Body of pancreas (tissue), 4 donors: ENCODE results near the gene TRIOBP. TPM values are rescaled to one million over a fixed set of nuclear protein-coding genes. Genes with fewer than 3 reads are reported as not detected.
A peak's percentile ranks its signal among the peaks of the same experiment; 100 is the strongest.

Experiments
- ATAC-seq: fragments of 150-250 bp; one replicate; pipeline ENCODE4 v1.9.1; 2016
- DNase-seq, 4 donors: peaks; one replicate each; pipeline ENCODE4 v3.0.0-alpha.2; 2019
- H3K27ac ChIP-seq, 4 donors: fragments of 200-600 bp; sonication (generic); 1 replicate in 3 of 4; 2 replicates in 1 of 4; pipeline versions ENCODE4 v1.5.1 to v1.6.1; 2016 to 2019; ENCODE audit warnings: mild to moderate bottlenecking in 1 of 4, mixed read lengths in 1 of 4, moderate library complexity in 1 of 4
- H3K27me3 ChIP-seq, 2 donors: fragments of 200-600 bp; sonication (generic); one replicate each; pipeline ENCODE4 v1.6.0; 2016; ENCODE audit warnings: mild to moderate bottlenecking in 1 of 2
- H3K36me3 ChIP-seq, 2 donors: fragments of 200-600 bp; sonication (generic); replicated peaks in 1 of 2; 2 replicates each; pipeline ENCODE4 v1.5.1; 2016; ENCODE audit warnings: low read depth in 2 of 2; ENCODE audit not compliant: insufficient read depth in 1 of 2
- H3K4me1 ChIP-seq: fragments of 200-600 bp; sonication (generic); one replicate; pipeline ENCODE4 v1.6.0; 2016
- H3K4me3 ChIP-seq, 2 donors: fragments of 200-600 bp; sonication (generic); 1 replicate in 1 of 2; 2 replicates in 1 of 2; pipeline ENCODE4 v1.5.1; 2016 to 2019
- H3K9me3 ChIP-seq, 3 donors: fragments of 200-600 bp; sonication (generic); 1 replicate in 2 of 3; 2 replicates in 1 of 3; pipeline ENCODE4 v1.5.1; 2016
- CTCF ChIP-seq, 7 experiments: fragments of 450-650 bp in 4 of 7; fragments of 200-600 bp in 3 of 7; sonication (generic) in 3 of 7; IDR thresholded peaks; one replicate each; pipeline ENCODE4 v1.5.1; 2016 to 2019; ENCODE audit warnings: antibody characterized with exemption in 7 of 7
- POLR2A ChIP-seq, 3 donors: fragments of 450-650 bp; IDR thresholded peaks; one replicate each; pipeline ENCODE4 v1.6.1; 2016; ENCODE audit warnings: antibody characterized with exemption in 3 of 3, mild to moderate bottlenecking in 2 of 3
- WGBS, 2 donors: methylation state at CpG; one replicate each; pipeline ENCODE4 v1.1.5; 2017; 5-methylcytosine and 5-hydroxymethylcytosine counted together
- intact Hi-C: fragments of 100-400 bp; cut with DNase I; formaldehyde crosslinking; loops from one replicate; pipeline ENCODE4 v1.15.1; 2023
- total RNA-seq, 2 donors: library from RNA; depleted of rRNA; stranded (reverse); fragments of >200 nt; gene quantifications; one replicate each; pipeline ENCODE4 v1.1.0, GENCODE V29; 2016

The TRIOBP gene
- total RNA-seq, 2 donors from 2014 or later, result 65.6 to 76.5 TPM

DNA sequence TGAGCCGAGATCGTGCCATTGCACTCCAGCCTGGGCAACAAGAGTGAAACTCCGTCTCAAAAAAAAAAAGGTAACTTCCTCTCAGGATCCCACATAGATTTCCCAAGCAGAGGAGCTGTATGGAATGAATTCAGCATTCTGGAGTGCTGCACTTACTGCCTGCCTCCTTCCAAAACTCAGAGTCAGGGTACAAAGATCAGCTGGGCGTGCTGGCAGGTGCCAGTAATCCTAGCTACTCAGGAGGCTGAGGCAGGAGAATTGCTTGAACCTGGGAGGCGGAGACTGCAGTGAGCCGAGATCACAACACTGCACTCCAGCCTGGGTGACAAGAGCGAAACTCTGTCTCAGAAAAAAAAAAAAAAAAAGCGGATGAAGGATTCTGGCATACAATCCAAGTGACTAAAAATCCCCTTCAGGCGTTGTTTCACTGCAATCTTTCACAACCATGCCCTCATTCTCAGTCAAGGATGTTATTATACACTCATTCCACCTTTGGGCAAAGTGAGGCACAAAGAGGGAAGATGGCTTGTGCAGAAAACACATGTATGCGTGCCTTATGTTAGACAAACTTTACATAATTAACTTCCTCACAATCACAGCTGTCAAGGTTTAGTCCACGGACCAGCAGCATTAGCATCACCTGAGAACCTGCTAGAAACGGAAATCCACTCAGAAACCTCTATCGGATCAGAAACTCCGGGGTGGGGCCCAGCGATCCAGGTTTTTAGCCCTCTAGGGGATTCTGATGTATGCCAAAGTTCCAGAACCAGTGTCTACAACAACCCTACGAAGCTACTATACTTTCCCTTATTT is 11.8 kb upstream of the TRIOBP start:
- no peak overlapping the region for H3K4me3 ChIP-seq
- DNase-seq (no peak), ATAC-seq (no peak)
- intact Hi-C loops, result loop anchor here (5.0 kb wide), 1 partner anchor 38 kb away; no protein-coding TSS in a partner anchor
- no peaks in the 10 kb centered on the region for H3K9me3 ChIP-seq
- H3K36me3 ChIP-seq, result peaks cover 0 to 3% of the 10 kb centered on the region in 2 donors
- TF ChIP-seq CTCF (IDR thresholded peaks at IDR 0.05), result no peak
- no peak for TF ChIP-seq POLR2A (IDR thresholded peaks at IDR 0.05)
- no peaks in the 10 kb centered on the region for H3K27me3 ChIP-seq
- 60 to 72% methylated on average over 16 of the region's 16 CpGs for WGBS, 2 donors
- H3K27ac ChIP-seq, result no peak overlapping the region
- peaks cover 20% of the 10 kb centered on the region for H3K4me1 ChIP-seq

DNA sequence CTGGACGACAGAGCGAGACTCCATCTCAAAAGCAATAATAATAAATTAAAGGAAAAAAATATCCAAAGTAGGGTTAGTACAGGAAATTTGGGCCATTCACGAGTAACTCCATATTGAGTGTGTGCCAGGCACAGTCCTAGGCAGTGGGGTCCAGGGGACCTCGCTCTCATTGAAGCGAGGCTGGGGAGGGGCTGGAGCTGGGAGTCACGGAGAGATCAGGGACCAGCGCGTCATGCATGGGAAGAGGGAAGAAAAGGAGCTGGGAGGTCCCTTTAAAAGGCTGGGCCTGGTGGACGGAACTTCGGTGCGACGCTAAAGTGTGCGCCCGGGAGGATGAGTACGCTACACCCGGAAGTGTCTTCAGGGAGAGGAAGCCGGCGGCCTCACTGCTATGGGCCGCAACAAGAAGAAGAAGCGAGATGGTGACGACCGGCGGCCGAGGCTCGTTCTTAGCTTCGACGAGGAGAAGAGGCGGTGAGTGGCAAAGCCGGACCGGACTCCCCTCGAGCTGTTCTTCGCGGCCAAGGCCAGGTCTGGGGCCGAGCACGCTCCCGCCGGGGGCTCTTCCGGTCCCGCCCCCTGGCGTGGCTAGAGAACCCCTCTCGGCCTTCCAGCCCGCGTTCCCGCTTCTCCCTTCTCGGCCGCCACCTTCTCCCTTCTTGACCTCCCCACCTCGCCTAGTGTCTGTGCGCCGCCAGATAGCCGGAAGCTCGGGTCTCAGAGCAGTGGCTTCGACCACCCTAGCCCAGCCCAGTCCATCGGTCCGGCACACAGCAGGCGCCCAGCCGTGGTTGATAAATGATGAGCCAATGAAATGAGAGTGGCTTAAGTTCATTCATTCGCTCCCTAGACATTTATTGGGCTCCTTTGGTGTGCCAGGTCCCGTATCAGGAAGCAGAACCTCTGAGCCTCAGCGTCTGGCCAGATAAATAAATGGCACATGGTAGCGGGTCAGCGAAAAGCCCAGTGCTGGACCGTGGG is 10.6 kb upstream of the TRIOBP start, which contains the start of gene NOL12:
Gene NOL12, plus strand, starts transcription at position 342 of the 981 bp plus-strand sequence. Its CDS starts 50 bp downstream, at position 392.
- Histone ChIP-seq H3K9me3 (no peaks in the 10 kb centered on the region), H3K27ac (peak within 1 kb of the TSS; percentile 63 to 89 (median 70)), H3K27me3 (no peaks in the 10 kb centered on the region), H3K36me3 (peaks cover 3 to 12% of the 10 kb centered on the region in 2 donors), H3K4me3 (peak within 1 kb of the TSS; percentile 29 to 100), H3K4me1 (peaks cover 17% of the 10 kb centered on the region)
- peak; percentile 87 for ATAC-seq
- peak; percentile 84 to 89 (median 87) for DNase-seq
- intact Hi-C loops, result no loop called here
- 2 to 3% methylated on average over 36 to 60 of the region's 62 CpGs for WGBS, 2 donors
- TF ChIP-seq CTCF (IDR thresholded peaks at IDR 0.05) (peak in 3 of 7 experiments; percentile 5 to 11 (median 5)), POLR2A (IDR thresholded peaks at IDR 0.05) (peak in 2 of 3 donors; percentile 62 to 73)

- Histone ChIP-seq H3K9me3 (no peaks in the 10 kb centered on the region), H3K27ac (no peak overlapping the region), H3K27me3 (no peaks in the 10 kb centered on the region), H3K36me3 (peaks cover 5 to 19% of the 10 kb centered on the region in 2 donors), H3K4me1 (peaks cover 11% of the 10 kb centered on the region), H3K4me3 (no peak overlapping the region)
- ATAC-seq, result no peak
- TF ChIP-seq POLR2A (IDR thresholded peaks at IDR 0.05) (no peak), CTCF (IDR thresholded peaks at IDR 0.05) (no peak)
- no peak for DNase-seq
- 91 to 93% methylated on average over 3 to 7 of the region's 7 CpGs for WGBS, 2 donors
- intact Hi-C loops, result loop anchor here (10.0 kb wide), 1 partner anchor 156 kb away; no protein-coding TSS in a partner anchor
Observed at GRCh38 chr22:37690407-37690806, 6.4 kb upstream of the TRIOBP start.

DNA sequence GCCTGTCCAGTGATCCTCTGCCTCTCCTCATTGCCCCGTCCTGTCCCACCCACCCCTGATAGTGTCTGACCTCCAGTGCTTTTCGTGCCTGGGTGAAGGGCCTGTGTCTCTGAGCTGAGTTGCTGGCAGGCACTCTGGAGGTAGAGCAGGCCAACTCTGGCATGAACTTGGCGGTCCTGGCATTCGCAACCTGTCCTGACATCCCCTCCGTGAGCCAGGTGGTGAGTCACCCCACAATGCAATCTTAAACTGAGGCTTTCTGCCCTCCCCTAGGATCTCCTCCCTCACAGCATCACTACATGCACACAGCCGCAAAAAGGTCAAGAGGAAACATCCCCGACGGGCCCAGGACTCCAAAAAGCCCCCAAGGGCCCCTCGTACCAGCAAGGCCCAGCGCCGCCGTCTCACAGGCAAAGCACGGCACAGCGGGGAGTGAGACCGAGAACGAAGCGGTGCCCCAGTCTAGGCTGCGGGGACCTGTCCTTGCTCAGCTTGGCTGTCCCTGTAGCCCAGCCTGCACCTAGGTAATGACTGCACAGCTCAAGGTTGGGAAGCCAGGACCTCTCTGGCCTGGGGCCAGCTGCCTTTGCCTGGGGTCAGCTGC is 5.8 kb upstream of the TRIOBP start:
- Histone ChIP-seq H3K4me1 (peaks cover 11% of the 10 kb centered on the region), H3K4me3 (no peak overlapping the region), H3K36me3 (peaks cover 5 to 19% of the 10 kb centered on the region in 2 donors), H3K9me3 (no peaks in the 10 kb centered on the region), H3K27me3 (no peaks in the 10 kb centered on the region), H3K27ac (no peak overlapping the region)
- ATAC-seq (no peak), DNase-seq (no peak)
- intact Hi-C loops, result loop anchor here (10.0 kb wide), 1 partner anchor 156 kb away; no protein-coding TSS in a partner anchor
- TF ChIP-seq CTCF (IDR thresholded peaks at IDR 0.05) (no peak), POLR2A (IDR thresholded peaks at IDR 0.05) (no peak)
- WGBS, 2 donors, result 94 to 97% methylated on average over 12 to 16 of the region's 18 CpGs
